ENCODE data around the gene ZBTB18.

DNA sequence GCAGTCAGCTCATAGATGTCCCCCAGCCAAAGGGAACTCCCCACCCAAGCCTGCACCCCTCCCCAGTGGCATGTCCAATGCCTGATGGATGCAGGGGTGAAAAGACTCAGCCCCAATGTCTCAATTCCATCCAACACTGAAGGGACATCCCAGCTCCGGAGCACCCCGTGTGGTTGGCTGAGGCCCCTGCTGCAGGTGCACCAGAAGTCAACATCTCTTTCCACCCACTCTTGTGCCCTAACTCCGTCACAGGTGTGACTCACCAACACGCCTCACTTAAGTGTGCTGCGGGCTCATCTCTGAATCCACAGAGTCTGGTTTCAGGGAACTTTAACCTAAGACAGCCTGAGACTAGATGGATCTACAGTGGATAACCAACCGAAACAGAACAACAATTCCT, 40.9 kb upstream of the ZBTB18 start:
- TF ChIP-seq, protein P1, sequence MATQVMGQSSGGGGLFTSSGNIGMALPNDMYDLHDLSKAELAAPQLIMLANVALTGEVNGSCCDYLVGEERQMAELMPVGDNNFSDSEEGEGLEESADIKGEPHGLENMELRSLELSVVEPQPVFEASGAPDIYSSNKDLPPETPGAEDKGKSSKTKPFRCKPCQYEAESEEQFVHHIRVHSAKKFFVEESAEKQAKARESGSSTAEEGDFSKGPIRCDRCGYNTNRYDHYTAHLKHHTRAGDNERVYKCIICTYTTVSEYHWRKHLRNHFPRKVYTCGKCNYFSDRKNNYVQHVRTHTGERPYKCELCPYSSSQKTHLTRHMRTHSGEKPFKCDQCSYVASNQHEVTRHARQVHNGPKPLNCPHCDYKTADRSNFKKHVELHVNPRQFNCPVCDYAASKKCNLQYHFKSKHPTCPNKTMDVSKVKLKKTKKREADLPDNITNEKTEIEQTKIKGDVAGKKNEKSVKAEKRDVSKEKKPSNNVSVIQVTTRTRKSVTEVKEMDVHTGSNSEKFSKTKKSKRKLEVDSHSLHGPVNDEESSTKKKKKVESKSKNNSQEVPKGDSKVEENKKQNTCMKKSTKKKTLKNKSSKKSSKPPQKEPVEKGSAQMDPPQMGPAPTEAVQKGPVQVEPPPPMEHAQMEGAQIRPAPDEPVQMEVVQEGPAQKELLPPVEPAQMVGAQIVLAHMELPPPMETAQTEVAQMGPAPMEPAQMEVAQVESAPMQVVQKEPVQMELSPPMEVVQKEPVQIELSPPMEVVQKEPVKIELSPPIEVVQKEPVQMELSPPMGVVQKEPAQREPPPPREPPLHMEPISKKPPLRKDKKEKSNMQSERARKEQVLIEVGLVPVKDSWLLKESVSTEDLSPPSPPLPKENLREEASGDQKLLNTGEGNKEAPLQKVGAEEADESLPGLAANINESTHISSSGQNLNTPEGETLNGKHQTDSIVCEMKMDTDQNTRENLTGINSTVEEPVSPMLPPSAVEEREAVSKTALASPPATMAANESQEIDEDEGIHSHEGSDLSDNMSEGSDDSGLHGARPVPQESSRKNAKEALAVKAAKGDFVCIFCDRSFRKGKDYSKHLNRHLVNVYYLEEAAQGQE (IDR thresholded peaks at IDR 0.05): no peak
- TF ChIP-seq, protein P2, sequence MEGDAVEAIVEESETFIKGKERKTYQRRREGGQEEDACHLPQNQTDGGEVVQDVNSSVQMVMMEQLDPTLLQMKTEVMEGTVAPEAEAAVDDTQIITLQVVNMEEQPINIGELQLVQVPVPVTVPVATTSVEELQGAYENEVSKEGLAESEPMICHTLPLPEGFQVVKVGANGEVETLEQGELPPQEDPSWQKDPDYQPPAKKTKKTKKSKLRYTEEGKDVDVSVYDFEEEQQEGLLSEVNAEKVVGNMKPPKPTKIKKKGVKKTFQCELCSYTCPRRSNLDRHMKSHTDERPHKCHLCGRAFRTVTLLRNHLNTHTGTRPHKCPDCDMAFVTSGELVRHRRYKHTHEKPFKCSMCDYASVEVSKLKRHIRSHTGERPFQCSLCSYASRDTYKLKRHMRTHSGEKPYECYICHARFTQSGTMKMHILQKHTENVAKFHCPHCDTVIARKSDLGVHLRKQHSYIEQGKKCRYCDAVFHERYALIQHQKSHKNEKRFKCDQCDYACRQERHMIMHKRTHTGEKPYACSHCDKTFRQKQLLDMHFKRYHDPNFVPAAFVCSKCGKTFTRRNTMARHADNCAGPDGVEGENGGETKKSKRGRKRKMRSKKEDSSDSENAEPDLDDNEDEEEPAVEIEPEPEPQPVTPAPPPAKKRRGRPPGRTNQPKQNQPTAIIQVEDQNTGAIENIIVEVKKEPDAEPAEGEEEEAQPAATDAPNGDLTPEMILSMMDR (IDR thresholded peaks at IDR 0.05): no peak
- TF ChIP-seq POLR2A (IDR thresholded peaks at IDR 0.05; ENCODE audit: low read length): no peak
- no peak for TF ChIP-seq HDAC2 (IDR thresholded peaks at IDR 0.05)
- TF ChIP-seq, protein P3, sequence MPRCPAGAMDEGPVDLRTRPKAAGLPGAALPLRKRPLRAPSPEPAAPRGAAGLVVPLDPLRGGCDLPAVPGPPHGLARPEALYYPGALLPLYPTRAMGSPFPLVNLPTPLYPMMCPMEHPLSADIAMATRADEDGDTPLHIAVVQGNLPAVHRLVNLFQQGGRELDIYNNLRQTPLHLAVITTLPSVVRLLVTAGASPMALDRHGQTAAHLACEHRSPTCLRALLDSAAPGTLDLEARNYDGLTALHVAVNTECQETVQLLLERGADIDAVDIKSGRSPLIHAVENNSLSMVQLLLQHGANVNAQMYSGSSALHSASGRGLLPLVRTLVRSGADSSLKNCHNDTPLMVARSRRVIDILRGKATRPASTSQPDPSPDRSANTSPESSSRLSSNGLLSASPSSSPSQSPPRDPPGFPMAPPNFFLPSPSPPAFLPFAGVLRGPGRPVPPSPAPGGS (IDR thresholded peaks at IDR 0.05): no peak
- no peak for TF ChIP-seq RARB (CRISPR knock-in tag; IDR thresholded peaks at IDR 0.05)
- no peak for TF ChIP-seq JUNB (IDR thresholded peaks at IDR 0.05)
- TF ChIP-seq, protein P4, sequence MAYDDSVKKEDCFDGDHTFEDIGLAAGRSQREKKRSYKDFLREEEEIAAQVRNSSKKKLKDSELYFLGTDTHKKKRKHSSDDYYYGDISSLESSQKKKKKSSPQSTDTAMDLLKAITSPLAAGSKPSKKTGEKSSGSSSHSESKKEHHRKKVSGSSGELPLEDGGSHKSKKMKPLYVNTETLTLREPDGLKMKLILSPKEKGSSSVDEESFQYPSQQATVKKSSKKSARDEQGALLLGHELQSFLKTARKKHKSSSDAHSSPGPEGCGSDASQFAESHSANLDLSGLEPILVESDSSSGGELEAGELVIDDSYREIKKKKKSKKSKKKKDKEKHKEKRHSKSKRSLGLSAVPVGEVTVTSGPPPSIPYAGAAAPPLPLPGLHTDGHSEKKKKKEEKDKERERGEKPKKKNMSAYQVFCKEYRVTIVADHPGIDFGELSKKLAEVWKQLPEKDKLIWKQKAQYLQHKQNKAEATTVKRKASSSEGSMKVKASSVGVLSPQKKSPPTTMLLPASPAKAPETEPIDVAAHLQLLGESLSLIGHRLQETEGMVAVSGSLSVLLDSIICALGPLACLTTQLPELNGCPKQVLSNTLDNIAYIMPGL (CRISPR knock-in tag; IDR thresholded peaks at IDR 0.05; ENCODE audit: borderline replicate concordance): no peak
- TF ChIP-seq MYC (IDR thresholded peaks at IDR 0.05; ENCODE audit: borderline replicate concordance, low read length): no peak
- TF ChIP-seq EP300 (IDR thresholded peaks at IDR 0.05): no peak
- TF ChIP-seq CEBPB (IDR thresholded peaks at IDR 0.05): no peak
- no peak for TF ChIP-seq POLR2AphosphoS2 (conservative IDR thresholded peaks at IDR 0.05; ENCODE audit: low read length)
- TF ChIP-seq, protein P5, sequence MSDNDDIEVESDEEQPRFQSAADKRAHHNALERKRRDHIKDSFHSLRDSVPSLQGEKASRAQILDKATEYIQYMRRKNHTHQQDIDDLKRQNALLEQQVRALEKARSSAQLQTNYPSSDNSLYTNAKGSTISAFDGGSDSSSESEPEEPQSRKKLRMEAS (IDR thresholded peaks at IDR 0.05): no peak
- TF ChIP-seq MAFK (IDR thresholded peaks at IDR 0.05; ENCODE audit: partially characterized antibody): no peak
